PC-9 (cell line): ENCODE data around the gene COL18A1.

Experiments used
- CTCF ChIP-seq: fragments of 200-600 bp; sonication (generic); conservative IDR thresholded peaks from 2 replicates; pipeline ENCODE4 v1.6.1; 2017; ENCODE audit warnings: mixed run types, antibody characterized with exemption, mild to moderate bottlenecking, moderate library complexity
- EZH2 ChIP-seq: fragments of 200-600 bp; sonication (generic); IDR thresholded peaks from 2 replicates; pipeline ENCODE4 v1.8.0; 2017; ENCODE audit warnings: antibody characterized with exemption, low read depth

GRCh38 chr21:45471525-45472221, 66.7 kb downstream of the COL18A1 start:
- TF ChIP-seq CTCF (no peak), EZH2 (no peak)
